ENCODE data around the gene ARHGEF17. TPM values are rescaled to one million over a fixed set of nuclear protein-coding genes. Genes with fewer than 3 reads are reported as not detected.

The ARHGEF17 gene
- total RNA-seq, 1 donor from 2014 or later: 4.5 TPM

DNA sequence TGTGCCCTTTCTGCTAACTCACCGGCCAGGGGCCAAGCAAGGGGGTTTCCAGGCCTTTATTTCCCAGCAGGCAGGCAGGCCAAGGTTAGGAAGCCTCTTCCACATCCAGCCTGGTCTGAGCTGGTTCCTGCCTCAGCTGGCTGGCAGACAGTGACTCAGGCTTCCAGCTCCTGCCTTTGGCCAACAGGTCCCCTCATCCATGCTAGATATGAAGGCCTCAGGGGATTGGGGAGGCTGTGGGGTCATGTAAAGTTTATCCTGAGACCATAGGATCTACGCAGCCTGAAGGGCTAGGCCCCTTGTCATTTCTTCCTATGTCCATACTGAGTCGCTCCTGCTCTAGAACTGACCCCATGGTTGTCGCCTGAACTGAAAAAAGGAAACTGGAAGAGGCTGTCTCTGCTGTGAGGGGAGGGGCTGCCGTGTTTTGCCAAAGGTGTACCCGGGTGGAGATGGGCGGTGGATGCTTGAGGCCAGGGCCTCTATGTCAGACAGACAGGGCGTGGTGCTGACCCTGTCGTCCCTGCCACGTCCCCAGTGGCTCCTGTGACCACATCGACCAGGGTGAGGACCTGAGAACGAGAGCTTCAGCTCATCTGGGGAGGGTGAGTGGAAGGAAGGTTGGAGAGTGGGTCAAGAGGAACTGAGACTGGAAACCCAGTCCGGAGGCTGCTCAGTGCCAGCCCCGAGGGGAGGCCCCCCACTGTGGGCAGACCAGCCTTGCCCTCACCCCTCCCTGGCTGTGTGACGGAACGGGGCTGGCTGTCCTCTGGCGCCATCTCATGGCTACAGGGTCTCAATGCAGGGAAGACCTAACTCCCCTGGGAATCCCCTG, 19.0 kb upstream of the ARHGEF17 start:
- no peak overlapping the region for H3K4me3 ChIP-seq (ENCODE audit: low read depth, low read length)
- TF ChIP-seq, protein P1, sequence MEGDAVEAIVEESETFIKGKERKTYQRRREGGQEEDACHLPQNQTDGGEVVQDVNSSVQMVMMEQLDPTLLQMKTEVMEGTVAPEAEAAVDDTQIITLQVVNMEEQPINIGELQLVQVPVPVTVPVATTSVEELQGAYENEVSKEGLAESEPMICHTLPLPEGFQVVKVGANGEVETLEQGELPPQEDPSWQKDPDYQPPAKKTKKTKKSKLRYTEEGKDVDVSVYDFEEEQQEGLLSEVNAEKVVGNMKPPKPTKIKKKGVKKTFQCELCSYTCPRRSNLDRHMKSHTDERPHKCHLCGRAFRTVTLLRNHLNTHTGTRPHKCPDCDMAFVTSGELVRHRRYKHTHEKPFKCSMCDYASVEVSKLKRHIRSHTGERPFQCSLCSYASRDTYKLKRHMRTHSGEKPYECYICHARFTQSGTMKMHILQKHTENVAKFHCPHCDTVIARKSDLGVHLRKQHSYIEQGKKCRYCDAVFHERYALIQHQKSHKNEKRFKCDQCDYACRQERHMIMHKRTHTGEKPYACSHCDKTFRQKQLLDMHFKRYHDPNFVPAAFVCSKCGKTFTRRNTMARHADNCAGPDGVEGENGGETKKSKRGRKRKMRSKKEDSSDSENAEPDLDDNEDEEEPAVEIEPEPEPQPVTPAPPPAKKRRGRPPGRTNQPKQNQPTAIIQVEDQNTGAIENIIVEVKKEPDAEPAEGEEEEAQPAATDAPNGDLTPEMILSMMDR (IDR thresholded peaks at IDR 0.05; ENCODE audit: insufficient read depth, low read length, severe bottlenecking): peak; percentile 91
- FAIRE-seq: no peak

DNA sequence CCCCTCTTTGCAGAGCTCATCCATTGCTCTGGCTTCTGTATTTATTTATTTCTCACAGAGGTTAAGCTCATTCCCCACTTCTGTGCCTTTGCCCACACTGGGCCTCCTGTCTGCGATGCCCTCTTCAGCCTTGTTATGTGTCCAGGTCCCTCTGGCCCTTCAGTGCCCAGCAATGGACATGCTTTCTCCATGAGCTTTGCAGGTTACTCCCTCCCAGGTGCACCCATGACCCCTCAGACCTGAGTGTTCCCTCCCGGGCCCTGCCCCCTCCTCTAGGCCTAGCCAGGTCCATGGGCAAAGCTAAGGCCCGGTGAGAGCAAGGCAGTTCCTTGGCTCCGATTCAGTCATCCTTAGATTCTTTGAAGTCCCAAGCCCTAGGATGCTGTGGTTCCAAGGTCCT, 17.5 kb upstream of the ARHGEF17 start:
- Histone ChIP-seq H3K27me3 (ENCODE audit: control insufficient read depth, insufficient read depth, low read length) (no peaks in the 10 kb centered on the region), H3K4me3 (ENCODE audit: low read depth, low read length) (no peak overlapping the region), H3K36me3 (ENCODE audit: control insufficient read depth, insufficient read depth, low read length) (no peaks in the 10 kb centered on the region)
- FAIRE-seq: no peak
- DNase-seq (ENCODE audit: low read depth): no peak
- TF ChIP-seq, protein P1 (IDR thresholded peaks at IDR 0.05; ENCODE audit: insufficient read depth, low read length, severe bottlenecking): no peak

More for the DNA sequence above, 19.0 kb upstream of the ARHGEF17 start:
- no peaks in the 10 kb centered on the region for H3K27me3 ChIP-seq (ENCODE audit: control insufficient read depth, insufficient read depth, low read length)
- H3K36me3 ChIP-seq (ENCODE audit: control insufficient read depth, insufficient read depth, low read length): no peaks in the 10 kb centered on the region
- DNase-seq (ENCODE audit: low read depth): peak; percentile 85

DNA sequence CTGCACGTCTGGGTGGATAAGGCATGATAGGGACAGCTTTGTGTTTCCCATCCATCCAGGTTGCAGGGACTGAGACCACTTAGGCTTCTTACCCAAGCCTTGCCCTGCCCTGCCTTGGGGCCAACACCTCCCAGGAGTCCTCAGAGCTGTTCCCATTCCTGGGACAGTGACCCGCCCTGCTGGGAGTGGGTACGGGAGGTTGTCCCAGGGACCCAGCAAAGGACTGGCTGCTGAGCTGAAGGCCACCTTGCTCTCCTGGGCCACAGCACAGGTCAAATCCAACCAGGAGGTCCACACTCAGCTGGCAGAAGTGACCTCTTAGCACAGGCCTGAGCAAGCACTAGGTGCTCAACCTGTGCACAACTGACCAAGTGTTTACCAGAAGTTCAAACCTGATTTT, 16.9 kb upstream of the ARHGEF17 start:
- TF ChIP-seq, protein P1 (IDR thresholded peaks at IDR 0.05; ENCODE audit: insufficient read depth, low read length, severe bottlenecking): no peak
- Histone ChIP-seq H3K36me3 (ENCODE audit: control insufficient read depth, insufficient read depth, low read length) (no peaks in the 10 kb centered on the region), H3K4me3 (ENCODE audit: low read depth, low read length) (no peak overlapping the region), H3K27me3 (ENCODE audit: control insufficient read depth, insufficient read depth, low read length) (no peaks in the 10 kb centered on the region)
- DNase-seq (ENCODE audit: low read depth) (no peak), FAIRE-seq (no peak)

DNA sequence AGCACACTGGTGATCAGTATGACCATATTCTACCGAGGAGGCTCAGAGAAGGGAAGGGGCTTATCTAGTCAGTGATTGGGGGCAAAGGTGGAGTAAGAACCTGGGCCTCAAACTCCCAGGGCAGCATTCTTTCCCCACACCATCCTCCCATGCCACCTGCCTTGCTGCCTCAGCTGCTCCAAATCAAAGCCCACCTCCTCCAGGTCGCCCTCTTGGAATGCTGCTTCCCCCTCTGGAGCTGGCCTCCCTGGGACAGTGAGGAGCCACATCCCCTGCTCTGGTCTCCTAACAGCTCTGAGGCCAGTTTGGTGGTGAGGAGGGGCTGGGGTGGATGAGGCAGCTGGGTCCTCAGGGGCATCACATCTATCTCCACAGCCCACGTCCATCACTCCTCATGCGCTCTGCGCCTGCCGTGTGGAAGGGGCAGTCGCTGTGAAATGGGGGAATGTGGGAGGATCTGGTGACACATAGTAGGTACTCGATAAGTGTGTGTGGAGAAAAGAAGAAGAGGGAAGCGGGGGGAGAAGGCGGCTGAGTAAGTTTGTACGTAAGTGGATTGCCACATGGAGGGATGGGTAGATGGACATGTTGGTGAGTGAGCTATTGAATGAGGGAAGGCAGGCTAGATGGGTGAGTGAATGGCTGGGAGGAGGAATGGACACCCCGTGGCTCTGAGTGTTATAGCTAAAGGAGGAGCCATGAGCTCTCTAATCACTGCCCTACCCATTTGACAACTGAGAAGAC, 16.1 kb upstream of the ARHGEF17 start:
- DNase-seq (ENCODE audit: low read depth): no peak
- Histone ChIP-seq H3K27me3 (ENCODE audit: control insufficient read depth, insufficient read depth, low read length) (no peaks in the 10 kb centered on the region), H3K4me3 (ENCODE audit: low read depth, low read length) (no peak overlapping the region), H3K36me3 (ENCODE audit: control insufficient read depth, insufficient read depth, low read length) (no peaks in the 10 kb centered on the region)
- TF ChIP-seq, protein P1 (IDR thresholded peaks at IDR 0.05; ENCODE audit: insufficient read depth, low read length, severe bottlenecking): no peak
- FAIRE-seq: no peak

DNA sequence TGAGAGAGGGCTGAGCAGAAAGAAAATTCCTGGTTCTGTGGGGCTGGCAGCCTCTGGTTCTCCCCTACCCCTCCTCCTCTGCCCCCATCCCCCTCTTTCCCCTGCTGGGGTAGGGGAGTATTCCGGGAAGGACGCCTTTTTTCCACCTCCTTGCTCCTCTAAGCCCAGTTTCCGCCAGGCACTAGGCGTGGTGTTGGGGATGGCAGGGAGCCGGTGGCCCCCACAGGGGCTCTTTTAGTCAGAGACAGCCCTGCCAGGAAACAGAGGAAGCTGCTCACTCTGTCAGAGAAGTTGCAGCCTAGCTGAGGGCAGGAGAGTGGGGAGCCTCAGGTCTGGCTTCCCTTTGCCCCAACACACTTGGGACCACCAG, 15.6 kb upstream of the ARHGEF17 start:
- DNase-seq (ENCODE audit: low read depth): no peak
- no peak for FAIRE-seq
- no peaks in the 10 kb centered on the region for H3K36me3 ChIP-seq (ENCODE audit: control insufficient read depth, insufficient read depth, low read length)
- no peaks in the 10 kb centered on the region for H3K27me3 ChIP-seq (ENCODE audit: control insufficient read depth, insufficient read depth, low read length)
- H3K4me3 ChIP-seq (ENCODE audit: low read depth, low read length): no peak overlapping the region
- TF ChIP-seq, protein P1 (IDR thresholded peaks at IDR 0.05; ENCODE audit: insufficient read depth, low read length, severe bottlenecking): no peak

All from bronchial epithelial cell (primary cell).